COLO668 (cell line): Measurements from ENCODE around the gene RRP8.

Experiments
- DNase-seq: peaks from one replicate; lab custom pipeline; 2025; ENCODE audit not compliant: unreplicated experiment; lab: John Stamatoyannopoulos, UW

The RRP8 gene

DNA sequence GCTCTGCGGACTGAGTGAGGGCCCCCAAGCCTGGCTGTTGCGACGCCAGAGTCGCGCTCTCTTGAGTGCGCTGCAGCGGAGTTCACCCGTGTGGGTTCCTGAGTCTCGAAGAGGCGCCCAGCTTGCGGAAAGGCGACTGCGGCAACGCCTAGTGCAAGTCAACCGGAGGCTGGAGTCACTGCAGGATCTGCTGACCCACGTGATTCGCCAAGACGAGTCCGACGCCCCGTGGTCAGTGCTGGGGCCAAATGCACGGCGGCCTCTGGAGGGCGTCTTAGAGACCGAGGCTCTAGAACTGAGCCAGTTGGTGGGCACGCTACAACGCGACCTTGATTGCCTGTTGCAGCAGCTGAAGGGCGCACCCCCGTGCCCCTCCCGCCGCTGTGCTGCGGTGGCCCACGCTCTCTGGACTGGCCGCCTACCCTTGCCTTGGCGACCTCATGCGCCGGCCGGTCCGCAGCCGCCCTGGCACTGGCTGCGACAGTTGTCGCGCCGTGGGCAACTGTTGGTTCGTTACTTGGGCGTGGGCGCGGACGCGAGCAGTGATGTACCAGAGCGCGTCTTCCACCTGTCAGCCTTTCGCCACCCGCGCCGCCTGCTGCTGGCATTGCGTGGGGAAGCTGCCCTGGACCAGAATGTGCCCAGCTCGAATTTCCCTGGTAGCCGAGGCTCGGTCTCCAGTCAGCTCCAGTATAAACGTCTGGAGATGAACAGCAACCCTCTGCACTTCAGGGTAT lies 32.6 kb downstream of the RRP8 start:
- DNase-seq: no peak

DNA sequence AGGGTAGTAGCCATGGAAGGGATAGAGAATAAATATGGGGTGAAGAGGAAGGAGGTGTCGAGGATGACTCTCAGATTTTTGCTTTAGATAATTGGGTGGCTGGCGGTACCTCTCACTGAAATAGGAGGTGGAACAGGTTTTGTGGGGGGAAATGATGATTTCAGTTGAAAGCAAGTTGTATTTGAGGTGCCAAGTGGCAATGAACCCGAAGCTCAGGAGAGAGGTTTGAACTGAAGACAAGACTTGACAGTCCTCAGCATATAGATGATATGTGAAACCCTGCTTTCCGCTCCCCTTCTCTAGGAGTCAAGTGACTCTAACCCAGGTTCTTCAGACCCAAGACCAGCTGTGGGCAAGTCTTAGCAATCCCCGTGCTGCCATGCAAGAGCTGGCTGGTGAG lies 33.7 kb downstream of the RRP8 start:
- no peak for DNase-seq

DNA sequence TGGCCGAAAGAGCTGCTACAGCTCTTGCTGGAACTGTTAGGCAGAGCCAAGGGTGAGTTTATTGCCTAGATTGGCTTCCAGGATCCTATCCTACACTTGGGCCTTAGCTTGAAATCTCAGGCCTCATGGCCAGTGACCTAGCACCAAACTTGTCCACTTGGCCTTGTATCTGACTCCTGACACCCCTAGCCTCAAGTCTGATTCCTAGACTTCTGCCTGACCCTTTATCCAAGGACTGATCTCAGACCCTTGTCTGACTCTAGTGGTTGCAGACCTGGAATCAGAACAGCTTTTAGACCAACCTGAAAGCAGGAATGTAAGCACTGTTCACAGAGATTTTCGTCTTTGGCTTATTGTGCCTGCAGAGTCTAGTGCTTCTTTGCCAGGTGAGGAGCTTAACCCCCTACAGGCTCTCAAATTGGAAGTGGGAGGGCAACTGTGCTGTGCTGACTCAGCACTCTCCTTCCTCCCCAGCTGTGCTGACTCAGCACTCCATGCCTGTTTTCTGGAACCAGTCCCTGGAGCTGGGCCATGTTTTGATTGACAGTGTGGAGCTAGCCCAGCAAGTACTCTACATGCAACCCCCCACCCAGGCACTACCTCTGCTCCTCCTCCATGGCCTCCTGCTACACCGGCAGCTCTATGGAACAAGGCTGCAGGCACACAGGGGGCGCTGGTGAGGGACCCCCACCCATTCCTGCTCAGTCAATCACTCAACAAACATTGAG lies 35.1 kb downstream of the RRP8 start:
- DNase-seq: no peak

DNA sequence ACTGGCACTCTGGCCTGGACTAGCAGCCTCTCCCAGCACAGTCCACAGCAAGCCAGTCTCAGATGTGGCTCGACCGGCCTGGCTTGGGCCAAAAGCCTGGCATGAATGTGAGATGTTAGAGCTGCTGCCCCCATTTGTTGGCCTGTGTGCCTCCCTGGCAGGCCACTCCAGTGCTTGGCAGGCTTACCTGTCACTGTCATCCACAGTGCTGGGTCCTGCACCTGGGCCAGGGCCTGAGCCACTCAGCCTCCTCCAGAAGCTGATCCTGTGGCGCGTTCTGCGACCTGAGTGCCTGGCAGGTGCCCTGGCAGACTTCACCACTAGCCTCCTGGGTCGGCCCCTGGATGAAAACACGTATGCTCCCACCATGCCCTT lies 36.1 kb downstream of the RRP8 start:
- no peak for DNase-seq

DNA sequence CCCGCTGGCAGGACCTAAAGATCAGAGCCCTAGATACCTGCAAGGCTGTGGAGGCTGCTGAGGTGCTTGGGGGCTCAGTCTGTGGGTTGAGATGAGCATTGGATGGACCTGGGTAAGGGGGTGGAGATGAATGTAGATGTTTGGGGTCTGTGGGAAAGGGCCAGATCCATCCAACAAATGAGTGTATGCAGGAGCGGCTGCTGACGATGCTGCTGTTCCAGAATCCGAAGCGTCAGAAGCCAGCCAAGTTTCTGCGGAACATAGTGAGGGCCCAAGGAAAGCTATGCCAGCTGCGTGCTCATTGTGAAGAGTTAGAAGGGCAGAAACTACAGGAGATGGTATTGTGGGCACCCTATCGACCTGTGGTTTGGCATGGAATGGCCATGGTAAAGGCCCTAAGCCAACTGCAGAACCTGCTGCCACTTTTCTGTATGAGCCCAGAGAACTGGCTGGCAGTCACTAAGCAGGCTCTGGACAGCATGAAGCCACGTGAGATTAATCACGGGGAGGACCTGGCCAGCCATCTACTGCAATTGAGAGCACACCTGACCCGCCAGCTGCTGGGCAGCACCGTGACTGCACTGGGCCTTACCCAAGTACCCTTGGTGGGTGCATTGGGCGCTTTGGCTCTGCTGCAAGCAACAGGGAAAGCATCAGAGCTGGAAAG lies 36.6 kb downstream of the RRP8 start:
- no peak for DNase-seq

DNA sequence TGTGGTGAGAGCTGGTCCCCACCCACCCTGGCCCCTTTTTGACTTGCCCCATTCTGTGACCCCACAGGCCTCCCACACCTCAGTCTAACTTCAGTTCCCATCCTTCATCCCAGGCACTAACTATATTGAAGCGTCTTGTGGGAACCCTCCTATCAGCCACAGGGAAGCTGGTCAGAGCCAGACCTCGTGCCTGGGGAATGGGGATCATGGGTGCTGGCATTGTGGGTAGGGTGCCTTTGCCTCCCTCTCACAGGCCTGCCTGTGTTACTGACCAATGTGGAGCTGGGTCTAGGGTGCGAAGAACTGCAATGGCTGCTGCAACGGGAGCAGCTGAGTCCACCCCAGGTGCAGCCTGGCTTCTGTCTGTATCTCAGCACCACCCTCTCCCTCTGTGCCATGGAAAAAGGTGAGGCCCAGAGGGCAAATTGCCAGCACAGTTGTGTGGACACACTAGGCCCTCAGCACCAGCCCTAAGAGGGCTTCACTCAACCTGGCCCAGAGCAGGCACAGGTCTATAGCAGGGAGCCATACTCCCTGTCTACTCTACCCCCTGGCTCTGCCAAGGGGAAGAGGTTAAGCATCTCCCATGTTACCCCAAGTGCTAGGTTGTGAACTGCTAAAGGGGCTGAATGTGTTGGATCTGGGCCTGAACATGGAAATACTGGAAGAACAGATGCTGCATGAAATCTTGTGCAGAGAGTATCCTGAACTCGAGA lies 37.3 kb downstream of the RRP8 start:
- no peak for DNase-seq

DNA sequence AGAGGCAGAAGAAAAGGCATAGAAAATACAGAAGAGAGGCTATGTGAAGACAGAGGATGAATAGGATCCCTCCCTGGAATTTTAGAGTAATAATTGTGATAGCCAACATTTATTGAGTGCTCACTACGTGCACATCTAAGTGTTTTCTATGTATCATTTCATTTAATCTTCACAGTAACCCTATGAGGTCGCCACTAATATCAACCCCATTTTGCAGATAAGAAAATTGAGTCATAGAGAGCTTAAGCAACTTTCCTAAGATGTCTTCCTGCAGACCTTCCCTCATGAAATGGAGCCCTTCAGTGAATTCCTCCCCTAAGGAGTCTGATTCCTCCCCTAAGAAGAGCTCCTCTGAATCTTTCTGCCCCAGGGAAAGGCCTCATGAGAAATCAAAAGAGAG lies 38.1 kb downstream of the RRP8 start:
- no peak for DNase-seq

DNA sequence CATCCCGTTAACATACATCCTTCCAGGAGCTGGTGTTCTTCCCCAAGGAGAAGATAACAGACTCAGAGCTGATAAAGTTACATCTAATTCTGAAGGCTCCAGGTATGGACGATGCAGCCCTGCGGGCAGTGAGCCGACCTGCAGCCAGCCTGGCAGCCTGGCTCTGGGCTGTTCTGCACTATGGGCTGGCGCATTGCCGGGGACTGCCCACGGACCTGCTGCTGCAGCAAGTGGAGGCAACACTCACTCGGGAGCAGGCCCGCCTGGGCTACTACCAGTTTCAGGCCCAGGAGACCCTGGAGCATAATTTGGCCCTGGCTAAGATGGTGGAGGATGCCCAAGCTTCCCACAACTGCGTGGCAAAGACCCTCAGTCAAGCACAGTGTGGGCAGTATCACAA lies 39.7 kb downstream of the RRP8 start:
- DNase-seq: no peak

DNA sequence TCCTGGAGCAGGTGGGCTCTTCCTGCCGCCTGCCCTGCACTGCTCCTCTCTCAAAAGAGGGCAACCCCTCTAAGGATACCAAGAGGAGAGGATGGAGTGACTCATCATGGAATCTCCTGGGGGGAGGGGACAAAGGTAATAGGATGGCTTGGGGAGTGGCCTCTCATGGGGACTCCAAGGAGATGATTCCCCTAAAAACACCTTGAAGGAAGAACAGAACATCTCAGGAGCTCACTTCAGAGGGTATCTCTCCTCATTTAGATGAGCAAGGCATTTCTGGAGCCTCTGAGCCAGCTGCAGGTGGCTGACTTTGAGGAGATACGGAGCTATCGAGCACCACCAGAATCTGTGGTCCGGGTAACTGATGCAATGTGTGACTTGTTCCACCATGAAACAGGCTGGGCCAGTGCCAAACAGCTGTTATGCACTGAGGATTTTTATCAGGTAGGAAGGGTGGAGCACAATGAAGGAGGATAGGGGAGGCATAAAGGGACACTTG lies 40.2 kb downstream of the RRP8 start:
- DNase-seq: no peak

DNA sequence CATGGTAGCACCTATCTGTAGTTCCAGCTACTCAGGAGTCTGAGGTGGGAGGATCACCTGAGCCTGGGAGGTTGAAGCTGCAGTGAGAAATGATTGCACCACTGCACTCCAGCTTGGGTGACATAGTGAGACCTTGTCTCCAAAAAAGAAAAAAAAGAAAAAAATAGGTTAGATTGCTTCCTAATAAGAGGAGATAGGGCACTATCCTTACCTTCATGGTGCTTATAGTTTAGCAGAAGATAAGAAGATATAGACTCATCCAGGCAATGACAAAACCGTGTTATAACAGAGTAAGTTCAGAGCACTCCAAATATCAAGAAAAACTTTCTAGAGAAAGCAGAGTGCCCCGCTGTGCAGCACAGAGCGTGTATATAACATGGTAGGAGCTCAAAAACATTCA lies 42.1 kb downstream of the RRP8 start:
- no peak for DNase-seq

DNA sequence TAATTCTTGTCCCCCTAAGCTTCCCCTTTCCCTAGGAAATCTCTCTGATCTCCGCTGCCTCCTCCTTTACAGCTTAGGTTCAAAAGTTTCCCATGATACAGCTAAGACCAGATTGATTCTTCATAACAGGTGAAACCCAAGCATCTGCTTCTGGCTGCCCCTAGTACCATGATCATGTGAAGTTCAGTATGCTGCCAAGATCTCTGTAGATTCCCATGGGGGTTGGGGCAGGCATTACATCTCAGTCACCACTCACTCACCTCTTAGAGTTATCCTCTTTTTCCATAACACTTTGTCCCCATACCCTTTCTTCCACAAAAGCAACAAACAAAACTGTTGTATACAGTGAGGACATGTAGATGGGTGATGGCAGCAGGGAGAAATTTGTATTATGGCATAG lies 44.0 kb downstream of the RRP8 start:
- DNase-seq: no peak

DNA sequence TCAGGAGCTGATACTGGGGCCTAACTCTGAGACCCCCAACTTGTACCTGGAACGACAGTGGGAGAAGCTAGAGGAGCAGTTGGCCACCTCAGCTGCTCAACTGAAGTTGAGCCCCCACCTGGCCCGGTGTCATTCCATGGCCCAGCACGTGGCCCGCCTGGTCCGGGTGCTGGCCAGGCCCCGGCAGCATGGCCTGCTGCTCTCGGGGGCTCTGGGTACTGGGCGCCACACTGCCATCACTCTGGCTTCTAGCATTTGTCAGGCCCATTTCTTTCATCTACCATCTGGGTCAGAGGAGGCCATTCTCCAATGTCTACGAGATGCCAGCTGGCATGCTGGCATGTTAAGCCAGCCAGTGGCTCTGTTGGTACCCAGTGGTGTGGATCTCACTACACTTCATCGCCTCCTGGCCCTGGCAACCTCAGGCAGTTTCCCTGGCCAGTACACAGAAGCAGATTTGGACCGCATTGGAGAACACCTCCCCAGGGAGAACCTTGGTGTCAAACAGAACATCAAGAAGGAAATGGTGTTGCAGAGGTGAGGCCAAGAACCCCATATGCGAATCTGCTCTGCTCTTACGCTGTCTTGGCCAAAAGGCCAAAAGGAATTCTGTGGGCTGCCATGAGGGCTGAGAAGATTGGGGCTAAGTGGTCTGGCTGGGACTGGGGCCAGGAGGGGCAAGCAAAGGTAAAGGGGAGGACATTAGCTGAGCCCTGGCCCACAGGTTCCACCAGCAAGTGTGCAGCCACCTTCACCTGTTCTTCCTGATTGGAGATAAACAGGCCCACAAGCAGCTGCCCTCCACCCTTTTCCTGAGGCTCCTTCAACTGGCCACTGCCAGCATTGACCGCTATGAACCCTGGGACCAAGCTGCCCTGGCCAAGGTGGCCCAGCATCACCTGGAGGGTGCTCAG lies 45.4 kb downstream of the RRP8 start:
- no peak for DNase-seq

DNA sequence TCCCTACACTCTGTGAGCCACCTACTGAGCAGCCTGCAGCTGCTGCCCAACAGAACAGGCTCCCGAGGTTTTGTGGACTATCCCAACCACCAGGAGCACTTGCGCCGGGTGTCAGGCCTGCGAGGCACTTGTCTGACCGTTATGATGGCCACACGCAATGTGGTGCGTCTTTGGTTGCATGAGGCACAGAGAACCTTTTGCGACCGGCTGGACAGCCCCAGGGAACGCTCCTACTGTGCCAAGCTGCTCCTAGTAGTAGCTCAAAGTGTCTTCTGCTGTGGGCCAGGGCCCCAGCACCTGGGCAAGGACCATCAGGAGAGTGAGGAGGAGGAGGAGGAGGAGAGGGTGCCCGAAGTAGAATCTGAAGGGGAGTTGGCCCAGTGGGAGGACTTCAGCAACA lies 46.4 kb downstream of the RRP8 start:
- no peak for DNase-seq

DNA sequence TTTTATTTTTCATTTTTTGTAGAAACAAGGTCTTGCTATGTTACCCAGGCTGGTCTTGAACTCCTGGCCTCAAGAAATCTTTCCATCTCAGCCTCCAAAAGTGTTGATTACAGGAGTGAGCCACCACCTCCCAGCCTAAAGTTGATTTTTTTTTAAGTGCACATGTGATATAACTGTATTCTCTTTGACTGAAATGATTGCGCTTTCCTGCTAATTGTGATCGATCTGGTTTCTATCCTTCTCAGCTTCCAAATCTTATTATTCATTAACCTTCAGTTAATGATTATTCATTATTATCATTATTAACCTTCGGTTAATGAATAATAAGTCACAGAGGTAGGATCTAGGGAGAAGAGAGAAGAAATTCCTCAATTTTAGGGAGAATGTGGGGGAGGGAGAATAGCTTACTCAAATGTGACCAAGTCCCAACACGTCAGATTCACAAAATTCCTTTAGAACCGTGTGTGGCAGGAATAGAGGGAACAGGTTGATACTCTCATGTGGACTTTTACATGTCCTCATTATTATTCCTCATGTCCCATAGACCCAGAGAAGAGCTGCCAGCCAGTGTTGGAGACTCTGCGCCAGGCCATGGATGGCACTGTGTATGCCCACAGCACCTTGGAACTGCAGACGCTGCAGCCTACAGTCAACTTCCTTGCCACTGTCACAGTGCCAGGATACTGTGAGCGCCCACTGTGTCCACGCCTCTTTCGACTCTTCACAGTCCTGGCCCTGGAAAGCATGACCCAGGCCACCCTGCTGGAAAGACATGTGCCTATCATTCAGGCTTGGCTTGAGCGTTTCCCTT lies 47.1 kb downstream of the RRP8 start:
- DNase-seq: no peak

DNA sequence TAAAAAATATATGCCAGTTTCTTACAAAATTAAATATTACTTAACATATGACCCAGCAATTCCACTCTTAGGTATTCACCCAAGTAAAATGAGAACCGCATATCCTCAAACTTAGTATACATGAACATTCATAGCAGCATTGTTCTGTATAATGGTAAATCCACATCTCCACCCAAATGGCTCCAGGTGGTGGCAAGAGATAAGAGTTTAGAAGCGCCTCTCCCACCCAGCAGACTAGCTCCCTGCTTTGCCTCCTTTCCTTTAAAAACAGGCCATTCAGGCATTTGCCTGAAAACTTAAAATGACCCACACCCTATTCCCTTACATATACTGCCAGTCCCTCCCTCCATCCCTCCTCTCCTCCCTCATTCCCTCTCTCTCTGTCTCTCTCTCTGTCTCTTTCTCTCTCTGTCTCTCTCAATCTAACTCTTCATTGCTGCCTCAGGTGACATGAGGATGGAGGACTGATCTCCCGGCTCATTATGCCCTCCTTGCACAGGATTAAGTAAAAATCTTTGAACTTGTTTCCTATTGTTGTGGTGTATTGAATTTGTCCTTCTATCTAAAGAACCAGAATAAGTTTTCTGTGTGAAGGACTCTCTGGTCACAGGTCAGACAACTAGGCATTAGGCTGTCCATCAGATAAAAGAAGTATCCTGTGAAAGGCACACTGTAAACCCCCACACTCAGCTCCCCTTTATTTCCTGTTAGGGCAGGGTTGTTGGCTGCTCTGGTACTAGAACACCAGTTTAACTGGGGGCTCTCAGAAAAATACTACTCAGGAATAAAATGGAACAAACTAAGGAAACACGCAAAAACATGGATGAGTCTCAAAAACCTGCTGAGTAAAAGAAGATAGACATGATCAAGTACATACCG lies 48.3 kb downstream of the RRP8 start:
- DNase-seq: no peak

DNA sequence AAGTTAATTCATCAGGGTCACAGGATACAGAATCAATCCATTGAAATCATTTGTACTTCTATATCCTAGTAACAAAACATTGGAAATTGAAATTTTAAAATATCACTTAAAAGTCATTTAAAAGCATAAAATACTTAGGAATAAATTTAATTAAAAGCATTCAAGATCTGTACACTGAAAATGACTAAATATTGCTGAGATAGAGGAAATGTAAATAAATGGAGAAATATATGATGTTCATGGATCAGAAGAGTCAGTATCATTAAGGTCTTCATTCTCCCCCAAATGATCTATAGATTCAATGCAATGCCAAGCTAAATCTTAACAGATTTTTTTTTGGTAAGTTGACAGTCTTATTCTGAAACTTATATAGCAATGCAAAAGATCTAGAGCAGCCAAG lies 49.8 kb downstream of the RRP8 start:
- no peak for DNase-seq

DNA sequence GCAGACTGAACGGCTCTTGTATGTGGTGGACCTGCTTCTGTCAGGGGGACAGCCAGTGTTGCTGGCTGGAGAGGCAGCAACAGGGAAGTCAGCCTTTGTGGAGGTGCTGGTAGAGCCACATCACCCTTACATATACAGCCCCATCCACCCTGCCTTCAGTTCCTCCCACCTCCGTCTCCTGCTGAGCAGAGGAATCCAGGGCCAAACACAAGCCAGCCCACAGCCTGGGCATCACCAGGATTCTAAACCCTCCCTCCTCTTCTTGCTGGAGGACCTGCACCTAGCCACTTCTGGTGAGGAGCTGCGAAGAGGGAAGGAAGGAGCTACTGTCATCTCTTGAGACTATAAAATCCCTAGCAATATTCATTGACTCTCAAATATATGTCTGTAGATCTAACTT lies 54.8 kb downstream of the RRP8 start:
- no peak for DNase-seq

DNA sequence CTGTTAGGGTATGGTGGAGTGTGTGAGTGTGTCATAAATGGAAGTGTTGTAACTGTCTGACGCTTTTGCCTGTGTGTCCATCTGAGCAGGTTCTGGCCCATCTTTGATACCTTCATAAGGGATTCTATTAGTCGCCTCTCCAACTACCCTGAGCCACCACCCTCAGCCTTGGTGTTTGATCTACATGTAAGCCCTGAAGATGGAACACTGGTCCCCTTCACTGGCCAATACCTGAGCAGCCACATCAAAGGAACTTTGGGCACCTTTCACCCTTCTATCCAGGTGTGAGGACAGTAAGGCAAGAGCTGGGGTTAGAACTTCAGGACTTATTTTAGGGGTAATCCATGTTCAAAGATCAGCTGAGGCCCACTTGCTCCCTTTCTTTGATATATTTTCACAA lies 55.3 kb downstream of the RRP8 start:
- DNase-seq: no peak

DNA sequence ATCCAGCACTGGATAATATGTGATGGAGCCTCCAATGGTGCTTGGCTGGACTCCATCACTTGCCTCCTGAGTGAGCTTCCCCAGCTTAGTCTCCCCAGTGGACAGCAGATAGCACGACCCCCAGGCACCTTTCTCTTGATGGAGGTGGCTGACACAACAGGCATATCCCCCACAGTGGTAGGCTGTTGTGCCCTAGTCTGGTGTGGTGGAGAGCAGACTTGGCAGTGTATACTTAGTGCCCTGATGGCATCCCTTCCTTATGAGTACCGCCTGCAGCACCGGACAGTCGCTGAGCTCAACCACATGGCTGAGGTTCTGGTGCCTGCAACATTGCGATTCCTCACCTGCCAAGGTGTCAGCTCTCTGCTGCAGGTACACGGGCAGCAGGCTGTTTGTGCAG lies 56.2 kb downstream of the RRP8 start:
- no peak for DNase-seq
